HG03558 (cell line): ENCODE results near the gene GPR143.
"Not testable (repeated sequence)": the region's sequence is repeated elsewhere in the genome, so short reads cannot be mapped to it uniquely, and the experiment has no call there.

Experiments
- ATAC-seq: cut with Tn5 transposase; IDR thresholded peaks from one replicate; pipeline ENCODE4 v1.9.1; 2021; ENCODE audit warnings: moderate number of reproducible peaks; ENCODE audit not compliant: unreplicated experiment; ENCODE audit errors: extremely low read depth

Gene GPR143

DNA sequence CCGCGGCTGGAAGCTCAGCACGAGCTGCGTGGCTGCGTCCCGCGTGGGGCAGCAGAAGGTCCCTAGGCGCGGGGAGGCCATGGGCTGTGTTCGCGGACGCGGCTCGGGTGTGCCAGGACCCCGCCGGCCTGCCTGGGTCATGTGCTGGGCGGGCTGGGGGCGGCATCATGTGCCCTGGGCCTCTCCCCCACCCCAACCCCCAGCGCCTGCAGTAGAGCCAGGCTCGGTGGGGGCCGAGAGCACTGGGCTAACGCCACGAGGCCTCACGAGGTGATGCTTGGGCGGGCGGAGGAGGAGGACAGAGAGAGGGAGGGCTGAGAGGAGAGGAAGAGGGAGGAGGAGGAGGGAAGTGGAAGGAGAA lies at the start of gene GPR143:
GPR143 (minus strand) TSS at position 111 of the 361 bp plus-strand sequence; CDS start at position 81, 30 bp downstream.
- ATAC-seq = no peak

DNA sequence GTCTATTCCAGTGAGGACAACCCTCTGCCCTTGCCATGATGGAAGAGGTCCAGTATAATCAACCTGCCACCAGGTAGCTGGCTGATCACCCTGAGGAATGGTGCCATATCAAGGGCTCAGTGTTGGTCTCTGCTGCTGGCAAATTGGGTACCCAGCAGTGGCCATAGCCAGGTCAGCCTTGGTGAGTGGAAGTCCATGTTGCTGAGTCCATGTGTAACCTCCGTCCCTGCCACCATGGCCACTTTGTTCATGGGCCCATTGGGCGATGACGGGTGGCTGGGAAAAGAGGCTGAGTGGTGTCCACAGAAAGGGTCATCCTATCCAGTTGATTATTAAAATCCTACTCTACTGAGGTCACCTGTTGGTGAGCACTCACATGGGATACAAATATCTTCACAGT lies 45.4 kb upstream of the GPR143 start:
- ATAC-seq = not testable (repeated sequence)

DNA sequence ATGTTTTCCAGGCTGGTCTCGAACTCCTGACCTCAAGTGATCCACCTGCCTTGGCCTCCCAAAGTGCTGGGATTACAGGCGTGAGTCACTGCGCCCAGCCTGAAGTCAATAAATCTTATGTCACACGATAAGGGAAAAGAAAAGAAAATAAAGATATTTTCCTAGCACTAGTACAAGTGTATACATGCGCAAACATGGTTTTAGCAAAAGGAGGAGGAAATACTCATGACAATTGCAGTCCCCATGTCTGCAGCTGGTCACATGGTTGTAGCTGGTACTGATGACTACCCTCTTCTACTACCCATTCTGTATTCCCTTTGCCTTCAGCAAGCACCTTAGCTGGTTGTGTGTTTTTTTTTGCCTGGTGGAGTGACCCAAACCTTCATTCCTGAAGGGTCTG lies 44.2 kb upstream of the GPR143 start:
- not testable (repeated sequence) for ATAC-seq

DNA sequence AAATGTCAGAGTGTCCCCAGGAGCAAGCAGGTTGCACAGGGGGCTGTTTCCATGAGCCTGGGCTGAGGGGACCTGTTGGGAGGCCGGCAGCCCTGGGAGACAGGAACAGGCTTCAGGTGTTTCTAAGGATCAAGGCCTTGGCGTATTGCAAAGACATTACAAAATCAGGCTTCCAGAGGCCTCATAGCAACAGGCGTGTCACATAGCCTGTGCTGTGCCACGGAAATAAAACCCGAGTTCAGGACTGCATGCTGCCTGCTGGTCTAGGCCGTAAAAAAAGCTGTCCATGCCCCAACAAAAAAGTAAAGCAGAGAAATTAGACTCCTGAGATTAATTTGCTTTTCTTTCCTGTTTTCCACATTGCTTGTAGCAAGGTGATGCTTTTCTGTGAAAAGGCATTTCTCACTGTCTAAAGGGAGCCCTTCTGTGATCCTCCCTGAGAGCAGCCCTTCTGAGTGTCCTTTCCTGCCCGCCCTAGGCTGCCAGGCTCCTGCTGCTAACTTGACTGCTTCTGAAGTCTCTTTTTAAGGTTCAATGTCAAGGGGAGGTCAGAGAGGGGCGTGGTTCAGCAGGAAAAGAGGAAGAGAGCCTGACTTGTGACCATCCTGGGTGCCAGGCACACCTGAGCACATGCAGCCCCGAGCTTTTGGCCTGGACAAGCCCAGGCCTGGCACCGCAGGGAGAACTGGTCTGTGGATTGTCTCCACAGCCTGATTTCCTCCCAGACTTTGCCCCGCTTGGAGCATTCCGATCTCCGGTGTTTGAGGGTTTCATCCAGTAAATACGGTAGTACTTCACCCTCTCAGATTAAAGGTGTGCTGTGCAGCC lies 41.9 kb upstream of the GPR143 start:
- no peak for ATAC-seq

DNA sequence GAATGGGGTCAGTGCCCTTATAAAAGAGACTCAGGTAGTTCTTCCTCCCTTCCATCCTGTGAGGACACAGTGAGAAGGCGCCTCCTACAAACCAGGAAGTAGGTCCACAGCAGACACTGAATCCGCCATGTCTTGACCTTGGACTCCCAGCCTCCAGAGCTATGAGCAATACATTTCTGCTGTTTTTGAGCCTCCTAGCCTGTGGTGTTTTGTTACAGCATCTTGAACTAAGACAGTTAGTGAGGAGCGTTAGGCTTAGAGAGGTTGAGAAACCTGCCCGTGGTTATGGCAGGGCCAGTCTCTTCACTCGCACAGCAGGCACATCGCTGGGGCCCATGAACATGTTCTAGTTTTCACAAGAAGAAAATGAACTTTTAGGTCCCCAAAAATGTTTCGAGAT lies 40.3 kb upstream of the GPR143 start:
- no peak for ATAC-seq

DNA sequence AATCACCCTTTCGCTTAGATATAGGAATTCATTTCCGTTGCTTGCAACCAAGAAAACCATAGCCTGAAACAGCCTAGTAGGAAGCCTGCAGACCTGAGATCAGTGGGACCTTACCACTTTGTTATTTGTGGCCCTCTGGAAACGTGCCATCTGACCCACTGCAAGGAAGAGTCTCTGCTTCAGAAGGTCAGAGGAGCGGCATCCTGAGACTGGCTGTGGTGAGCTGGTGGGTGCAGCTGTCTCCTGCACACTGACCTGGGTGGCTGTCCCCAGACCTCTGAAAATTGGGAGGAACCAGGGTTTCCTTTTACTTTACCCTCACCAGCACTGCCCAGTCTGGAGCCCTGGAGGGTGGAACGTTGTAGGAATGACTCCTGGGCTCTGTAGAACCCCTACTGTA lies 38.8 kb upstream of the GPR143 start:
- ATAC-seq = no peak

DNA sequence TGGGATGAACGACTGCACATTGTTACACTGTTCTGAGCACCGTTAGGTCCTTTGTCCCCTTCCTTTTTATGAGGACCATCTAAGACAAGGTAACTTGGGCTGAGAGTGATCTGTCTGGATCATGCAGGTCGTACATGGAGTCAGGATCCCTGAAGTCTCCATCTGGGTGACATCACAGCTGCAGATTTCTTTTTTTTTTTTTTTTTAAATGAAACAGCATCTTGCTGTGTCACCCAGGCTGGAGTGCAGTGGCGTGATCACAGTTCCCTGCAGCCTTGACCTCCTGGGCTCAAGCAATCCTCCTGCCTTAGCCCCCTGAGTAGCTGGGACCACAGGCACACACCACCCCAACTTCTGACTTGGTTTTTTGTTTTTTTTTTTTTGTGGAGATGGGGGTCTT lies 37.1 kb upstream of the GPR143 start:
- no peak for ATAC-seq

DNA sequence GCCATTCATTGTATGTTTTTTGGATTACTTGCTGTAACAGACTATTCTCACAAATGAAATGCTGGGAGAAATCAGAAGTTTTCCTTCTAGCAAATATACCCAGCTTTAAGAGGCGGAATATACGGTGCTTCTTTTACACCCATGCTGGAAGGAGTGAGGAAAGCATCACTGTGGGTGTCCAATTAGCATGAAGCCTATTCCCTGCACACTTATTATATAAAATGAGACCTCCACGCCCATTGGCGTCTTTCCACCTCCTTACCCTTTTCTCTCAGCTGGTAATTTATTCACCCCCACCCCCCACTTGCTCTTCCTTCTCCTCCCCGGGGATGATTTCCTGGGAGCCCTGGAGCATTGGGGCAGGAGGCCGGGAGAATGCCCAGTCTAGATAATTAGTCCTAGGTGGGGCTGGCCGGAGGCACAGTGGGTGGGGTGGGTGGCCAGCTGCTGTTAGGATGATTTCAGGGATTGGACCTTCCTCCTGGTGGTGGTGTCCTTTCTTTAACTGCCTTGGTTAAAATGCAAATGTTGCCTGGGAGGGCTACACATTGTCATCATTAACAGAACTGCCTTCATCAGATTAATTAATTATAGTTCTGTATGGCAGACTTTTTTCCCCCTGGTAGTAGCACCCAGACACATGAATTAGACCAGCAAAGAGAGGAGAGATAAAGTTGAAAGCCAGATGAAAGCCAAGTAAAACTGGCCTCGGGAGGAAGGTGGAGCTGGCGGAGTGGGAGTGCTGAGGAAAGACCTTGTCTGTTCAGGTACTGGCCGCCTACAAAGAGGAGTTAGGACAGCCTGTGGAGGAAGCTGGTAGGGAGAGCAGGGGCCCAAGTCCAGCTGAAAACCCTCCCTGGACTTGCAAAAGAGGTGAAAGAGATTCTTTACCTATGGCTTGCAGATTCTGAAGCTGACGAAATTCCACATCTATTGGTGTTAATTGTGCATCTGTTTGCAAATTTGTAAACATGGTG lies 32.0 kb upstream of the GPR143 start:
- ATAC-seq = no peak

DNA sequence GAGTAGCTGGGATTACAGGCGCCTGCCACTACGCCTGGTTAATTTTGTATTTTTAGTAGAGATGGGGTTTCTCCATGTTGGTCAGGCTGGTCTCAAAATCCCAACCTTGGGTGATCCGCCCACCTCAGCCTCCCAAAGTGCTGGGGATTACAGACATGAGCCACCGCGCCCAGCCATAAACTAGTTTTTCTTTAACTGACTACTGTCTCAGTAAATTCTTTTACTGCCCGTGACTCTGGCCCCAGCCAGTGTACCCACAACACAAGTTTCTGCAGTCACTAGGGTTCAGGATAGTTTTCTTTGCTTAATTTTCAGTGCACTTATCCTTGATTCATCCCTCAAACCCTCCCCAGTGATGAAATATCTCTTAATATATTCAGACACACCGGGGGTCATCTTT lies 28.8 kb upstream of the GPR143 start:
- ATAC-seq = no peak

DNA sequence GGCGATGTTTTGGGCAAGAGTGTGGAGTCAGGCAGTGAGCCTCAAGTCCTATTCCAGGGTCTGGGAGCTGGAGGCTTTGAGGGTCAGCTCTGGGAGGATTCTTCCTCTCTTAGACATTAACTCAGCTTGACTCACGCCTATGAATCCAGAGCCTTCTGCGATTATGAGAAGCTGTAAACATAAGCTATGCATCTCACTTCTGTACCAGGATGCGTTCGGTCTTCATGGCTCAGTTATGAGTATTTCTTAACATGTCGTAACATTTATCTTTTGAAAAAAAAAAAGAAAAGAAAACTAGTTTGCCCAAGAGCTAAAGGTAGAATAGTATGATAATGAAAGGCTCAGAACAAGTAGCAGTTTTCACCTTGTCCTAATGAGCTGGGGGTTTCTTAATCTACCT lies 25.2 kb upstream of the GPR143 start:
- ATAC-seq = no peak

DNA sequence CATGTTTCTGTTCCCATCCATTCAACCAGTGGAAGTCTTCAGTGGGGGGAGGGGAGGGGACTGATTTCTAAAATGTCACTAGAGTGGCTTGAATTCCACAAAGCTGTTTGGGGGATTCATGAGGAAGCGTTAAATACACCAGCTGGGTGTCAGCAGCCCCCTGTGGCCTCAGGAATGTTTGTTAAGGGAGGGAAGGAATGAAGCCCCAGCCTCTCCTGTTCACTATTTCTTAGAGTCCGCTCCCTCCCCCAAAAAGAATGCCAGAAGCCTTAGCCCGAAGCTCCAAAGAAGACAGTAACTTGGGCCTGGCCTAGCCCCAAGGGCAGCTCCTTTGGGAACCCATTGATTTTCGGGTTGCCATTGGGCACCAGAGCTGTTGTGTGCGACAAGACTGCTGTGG lies 23.9 kb upstream of the GPR143 start:
- no peak for ATAC-seq

DNA sequence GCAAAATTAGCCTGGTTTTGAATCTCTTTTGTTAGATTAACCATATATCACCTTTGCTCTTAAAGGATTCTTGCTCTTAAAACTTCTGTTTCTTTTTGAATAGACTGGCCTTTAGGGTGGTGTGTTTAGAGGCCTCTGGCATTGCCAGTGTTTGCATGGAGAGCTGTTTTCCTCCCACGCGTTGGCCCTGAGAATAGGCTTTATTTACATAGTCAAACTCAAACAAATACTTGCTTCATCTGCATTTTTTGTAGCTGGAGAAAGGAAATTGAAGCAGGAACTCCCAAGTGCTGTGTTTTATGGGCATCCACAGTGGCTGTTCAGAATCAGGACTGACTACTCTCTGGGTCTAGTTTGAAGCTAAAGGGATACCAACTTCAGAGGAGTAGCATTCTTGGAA lies 23.3 kb upstream of the GPR143 start:
- ATAC-seq = no peak

DNA sequence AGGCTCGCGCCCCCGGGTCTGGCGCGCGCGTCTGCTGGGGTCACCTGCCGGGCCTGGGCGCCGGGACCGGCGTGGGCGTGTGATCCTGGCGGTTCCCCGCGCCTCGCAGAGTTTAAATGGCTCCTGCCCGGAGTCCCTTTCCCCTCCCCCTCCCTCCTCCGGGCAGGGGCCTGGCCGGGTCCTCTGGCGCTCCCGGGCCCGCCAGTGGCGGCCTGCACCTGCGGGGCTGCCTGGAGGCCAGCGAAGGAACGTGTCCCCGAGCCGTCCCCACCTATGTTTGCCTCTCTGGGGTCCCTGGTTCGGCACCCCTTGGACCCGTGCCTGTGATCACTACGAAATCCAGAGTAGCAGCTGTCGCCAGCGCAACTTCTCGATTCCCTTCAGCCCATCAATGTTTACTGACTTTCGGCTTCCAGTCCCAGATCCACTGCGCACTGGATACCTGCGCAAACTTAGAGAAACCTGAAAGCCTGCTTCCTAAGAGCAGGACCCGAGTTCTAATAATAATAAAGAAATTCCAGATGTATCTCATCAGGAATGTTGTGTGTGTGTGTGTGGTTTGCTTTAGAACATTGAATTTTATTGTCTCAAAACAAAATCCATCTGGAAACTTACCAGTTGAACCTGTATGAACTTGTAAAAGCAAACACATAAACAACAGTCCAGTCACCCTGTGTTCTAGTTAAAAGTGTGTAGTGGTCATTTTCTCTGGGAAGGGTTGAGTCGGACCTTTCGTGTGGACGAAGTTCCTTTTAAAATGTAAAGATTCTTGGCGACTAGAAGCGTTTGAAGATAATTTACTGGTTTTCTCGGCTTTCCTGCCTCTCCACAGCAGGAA lies 21.4 kb upstream of the GPR143 start:
- no peak for ATAC-seq

DNA sequence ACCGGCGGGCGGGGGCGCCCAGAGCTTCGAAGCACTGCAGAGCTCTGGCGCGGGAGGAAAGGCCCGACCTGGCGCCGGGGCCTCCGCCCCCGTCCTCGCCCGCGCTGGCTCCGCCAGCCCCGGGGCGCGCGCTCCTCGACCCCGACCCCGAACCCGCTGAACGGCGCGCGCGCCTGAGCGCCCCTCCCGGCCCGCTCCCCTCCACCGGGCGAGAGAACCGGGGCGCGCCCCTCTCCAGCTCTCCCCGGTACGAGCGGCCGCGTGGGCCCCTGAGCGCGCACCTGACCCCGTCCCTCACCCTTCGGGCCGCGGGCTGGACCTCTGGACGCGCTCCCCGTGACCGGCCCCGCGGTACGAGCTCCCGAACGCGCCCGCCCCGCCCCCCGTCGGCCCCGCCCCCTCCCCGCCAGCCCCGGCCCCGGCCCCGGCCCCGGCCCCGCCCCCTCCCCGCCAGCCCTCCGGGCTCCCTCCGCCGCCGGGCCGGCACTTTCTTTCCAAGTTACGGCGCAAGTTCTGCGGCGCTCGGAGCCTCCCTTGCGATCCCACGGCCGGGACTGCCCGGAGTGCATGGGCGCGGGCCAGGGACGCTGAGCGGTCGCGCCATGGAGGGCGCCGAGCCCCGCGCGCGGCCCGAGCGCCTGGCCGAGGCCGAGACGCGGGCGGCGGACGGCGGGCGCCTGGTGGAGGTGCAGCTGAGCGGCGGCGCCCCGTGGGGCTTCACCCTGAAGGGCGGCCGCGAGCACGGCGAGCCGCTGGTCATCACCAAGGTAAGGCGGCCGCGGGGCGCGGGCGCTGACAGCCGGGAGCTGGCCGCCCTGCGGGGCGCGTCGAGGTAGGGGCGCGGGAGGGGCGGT lies 20.5 kb upstream of the GPR143 start, which contains the start of gene SHROOM2:
SHROOM2 (plus strand) TSS at position 486 of the 854 bp plus-strand sequence; CDS start at position 603, 117 bp downstream.
- ATAC-seq = no peak

DNA sequence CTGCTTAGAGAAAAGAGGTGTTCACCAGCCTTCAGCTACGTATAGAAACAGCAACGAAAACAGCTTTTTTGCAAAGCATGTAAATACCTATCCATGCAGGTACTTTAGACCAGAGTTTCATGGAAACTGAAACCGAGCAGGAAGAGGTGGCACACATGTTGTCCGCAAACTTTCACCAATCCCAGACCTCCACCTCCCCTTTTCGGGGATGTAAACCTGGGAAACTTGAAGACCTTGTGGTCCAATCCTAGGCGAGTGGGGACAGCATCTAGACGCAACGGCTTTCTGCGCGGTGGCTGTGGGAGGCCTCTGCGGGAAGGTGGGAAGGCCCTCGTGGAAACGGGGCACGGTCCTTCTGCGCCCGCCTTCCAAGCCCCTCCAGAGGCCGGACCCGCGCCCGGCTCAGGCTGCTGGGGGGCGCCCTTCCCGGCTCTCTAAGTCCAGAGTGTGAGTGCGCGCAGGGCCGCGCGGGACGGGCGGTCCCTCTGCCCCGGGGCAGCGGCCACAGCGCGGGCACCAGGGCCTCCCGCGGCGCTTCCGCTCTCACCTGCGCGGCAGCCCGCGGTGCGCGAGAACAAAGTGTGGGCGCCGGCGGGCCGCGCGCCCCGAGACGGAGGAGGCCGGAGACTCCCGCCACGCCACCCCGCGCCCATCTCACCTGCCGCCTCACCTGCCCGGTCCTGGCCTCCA lies 19.8 kb upstream of the GPR143 start:
- no peak for ATAC-seq

DNA sequence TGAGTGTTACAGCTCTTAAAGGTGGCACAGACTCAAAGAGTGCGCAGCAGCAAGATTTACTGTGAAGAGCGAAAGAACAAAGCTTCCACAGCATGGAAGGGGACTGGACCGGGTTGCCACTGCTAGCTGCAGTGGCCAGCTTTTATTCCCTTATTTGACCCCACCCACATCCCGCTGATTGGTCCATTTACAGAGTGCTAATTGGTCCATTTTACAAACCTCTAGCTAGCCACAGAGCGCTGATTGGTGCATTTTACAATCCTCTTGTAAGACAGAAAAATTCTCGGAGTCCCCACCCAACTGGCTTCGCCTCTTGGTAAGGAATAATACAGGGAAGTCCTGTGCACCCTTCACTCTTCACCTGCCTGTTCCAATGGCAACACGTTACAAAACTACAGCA lies 18.7 kb upstream of the GPR143 start:
- no peak for ATAC-seq

DNA sequence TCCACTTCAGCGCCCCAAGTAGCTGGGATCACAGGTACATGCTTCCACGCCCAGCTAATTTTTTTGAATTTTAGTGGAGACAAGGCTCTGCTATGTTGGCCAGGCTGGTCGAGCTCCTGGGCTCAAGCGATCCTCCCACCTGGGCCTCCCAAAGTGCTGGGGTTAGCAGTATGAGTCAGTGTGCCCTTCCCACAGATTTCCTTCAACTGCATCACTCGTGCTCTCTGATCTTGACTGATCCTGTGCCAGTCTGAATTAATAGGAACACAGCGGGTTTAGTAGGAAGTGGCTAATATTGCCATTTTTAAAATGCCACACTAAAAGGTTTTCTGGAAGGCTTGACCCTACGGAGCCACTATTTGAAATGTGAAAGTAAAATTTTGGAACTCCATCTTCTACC lies 16.3 kb upstream of the GPR143 start:
- ATAC-seq = no peak

DNA sequence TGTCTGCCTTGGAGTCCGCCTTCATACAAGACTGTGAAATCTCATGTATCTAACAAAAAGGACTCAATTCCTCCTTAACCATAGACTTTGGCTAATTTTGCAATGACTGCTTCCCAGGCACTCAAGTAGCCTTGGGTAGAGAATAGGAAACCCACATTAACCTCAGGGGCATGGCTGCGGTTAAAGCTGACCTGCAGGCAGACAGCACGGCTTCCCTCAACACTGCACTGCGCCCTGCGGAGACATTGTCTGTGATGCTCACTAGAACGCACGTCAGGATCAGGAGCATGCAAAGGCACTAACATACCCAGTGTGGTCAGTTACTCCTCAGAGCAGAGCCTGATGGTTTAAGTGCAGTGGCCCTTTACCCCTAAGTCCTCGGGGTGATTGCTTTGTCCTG lies 10.3 kb upstream of the GPR143 start:
- no peak for ATAC-seq

DNA sequence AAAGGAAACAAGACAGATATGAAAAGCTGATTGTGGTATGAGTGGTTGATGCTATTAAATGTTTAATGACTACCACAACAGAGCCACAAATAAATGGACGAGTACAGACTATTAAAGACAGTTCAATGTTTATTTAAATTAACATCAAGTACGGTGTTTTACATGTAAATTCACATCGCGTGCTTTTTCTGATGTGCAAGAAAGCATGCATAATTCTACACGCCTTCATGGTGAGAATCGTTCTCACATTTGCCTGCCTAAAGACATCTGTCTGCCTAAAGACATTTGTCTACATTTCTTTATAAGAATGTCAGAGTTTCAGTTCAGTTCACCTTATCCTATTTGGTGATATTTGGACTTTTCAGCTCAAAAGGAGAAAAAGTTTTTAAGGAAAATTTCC lies 7.3 kb upstream of the GPR143 start:
- ATAC-seq = no peak
